GM21529 (cell line): ENCODE results near the gene GABBR2.
A peak's percentile ranks its signal among the peaks of the same experiment; 100 is the strongest.

Experiments
- ATAC-seq: cut with Tn5 transposase; IDR thresholded peaks from one replicate; pipeline ENCODE4 v1.9.1; 2021; ENCODE audit not compliant: unreplicated experiment

GABBR2 gene

GRCh38 chr9:98413084-98413483 is 295.7 kb downstream of the GABBR2 start:
- ATAC-seq = no peak

GRCh38 chr9:98412101-98412842 is 296.5 kb downstream of the GABBR2 start:
- ATAC-seq = no peak

GRCh38 chr9:98410185-98410697 is 298.5 kb downstream of the GABBR2 start:
- no peak for ATAC-seq

- no peak for ATAC-seq
Observed at GRCh38 chr9:98409719-98410118, 299.0 kb downstream of the GABBR2 start.

GRCh38 chr9:98406469-98406868 is 302.3 kb downstream of the GABBR2 start:
- no peak for ATAC-seq

- no peak for ATAC-seq
Observed at GRCh38 chr9:98404237-98404636, 304.5 kb downstream of the GABBR2 start.

- ATAC-seq = no peak
Observed at GRCh38 chr9:98403715-98404114, 305.0 kb downstream of the GABBR2 start.

- no peak for ATAC-seq
Observed at GRCh38 chr9:98402019-98402840, 306.5 kb downstream of the GABBR2 start.

GRCh38 chr9:98401140-98402018 is 307.4 kb downstream of the GABBR2 start:
- no peak for ATAC-seq

GRCh38 chr9:98399950-98400683 is 308.6 kb downstream of the GABBR2 start:
- ATAC-seq = no peak

- no peak for ATAC-seq
Observed at GRCh38 chr9:98396656-98397055, 312.1 kb downstream of the GABBR2 start.

GRCh38 chr9:98396236-98396635 is 312.5 kb downstream of the GABBR2 start:
- no peak for ATAC-seq

GRCh38 chr9:98391867-98392266 is 316.9 kb downstream of the GABBR2 start:
- no peak for ATAC-seq

- ATAC-seq = no peak
Observed at GRCh38 chr9:98391406-98391805, 317.3 kb downstream of the GABBR2 start.

GRCh38 chr9:98385751-98386150 is 323.0 kb downstream of the GABBR2 start:
- no peak for ATAC-seq

- no peak for ATAC-seq
Observed at GRCh38 chr9:98383758-98384157, 325.0 kb downstream of the GABBR2 start.

- no peak for ATAC-seq
Observed at GRCh38 chr9:98381311-98382103, 327.2 kb downstream of the GABBR2 start.

- peak; percentile 64 for ATAC-seq
Observed at GRCh38 chr9:98380065-98380681, 328.6 kb downstream of the GABBR2 start.

GRCh38 chr9:98379572-98379971 is 329.2 kb downstream of the GABBR2 start:
- ATAC-seq = no peak
